SK-N-MC (cell line): Measurements from ENCODE around the gene F10.

ENCODE experiments used
- EZH2 ChIP-seq: fragments of 200-600 bp; sonication (generic); IDR thresholded peaks from one replicate; pipeline ENCODE4 v1.6.1; 2017; ENCODE audit warnings: antibody characterized with exemption
- POLR2AphosphoS5 ChIP-seq: IDR thresholded peaks from 2 replicates; pipeline ENCODE4 v1.6.1; 2012; ENCODE audit warnings: mild to moderate bottlenecking, low read depth, low read length, borderline replicate concordance

DNA sequence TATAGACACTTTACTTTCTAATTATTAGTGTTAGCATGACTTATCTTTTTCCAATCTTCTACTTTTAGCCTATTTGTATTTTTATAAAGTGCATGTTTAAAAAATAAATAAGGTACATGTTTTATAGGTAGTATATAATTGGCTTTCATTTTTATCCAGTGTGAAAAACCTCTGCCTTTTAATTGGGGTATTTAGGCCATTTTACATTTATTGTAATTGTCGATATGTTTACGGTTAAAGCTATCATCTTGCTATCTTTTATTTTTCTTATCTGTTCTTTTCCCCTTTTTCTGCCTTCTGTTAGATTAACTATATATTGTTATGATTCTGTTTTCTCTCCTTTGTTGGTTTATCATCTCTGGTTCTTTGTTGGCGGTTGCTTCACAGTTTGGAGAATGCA is 45.0 kb downstream of the F10 start:
- TF ChIP-seq EZH2: no peak
- TF ChIP-seq POLR2AphosphoS5: no peak
